ENCODE results near the gene MTUS2.

Gene MTUS2

DNA sequence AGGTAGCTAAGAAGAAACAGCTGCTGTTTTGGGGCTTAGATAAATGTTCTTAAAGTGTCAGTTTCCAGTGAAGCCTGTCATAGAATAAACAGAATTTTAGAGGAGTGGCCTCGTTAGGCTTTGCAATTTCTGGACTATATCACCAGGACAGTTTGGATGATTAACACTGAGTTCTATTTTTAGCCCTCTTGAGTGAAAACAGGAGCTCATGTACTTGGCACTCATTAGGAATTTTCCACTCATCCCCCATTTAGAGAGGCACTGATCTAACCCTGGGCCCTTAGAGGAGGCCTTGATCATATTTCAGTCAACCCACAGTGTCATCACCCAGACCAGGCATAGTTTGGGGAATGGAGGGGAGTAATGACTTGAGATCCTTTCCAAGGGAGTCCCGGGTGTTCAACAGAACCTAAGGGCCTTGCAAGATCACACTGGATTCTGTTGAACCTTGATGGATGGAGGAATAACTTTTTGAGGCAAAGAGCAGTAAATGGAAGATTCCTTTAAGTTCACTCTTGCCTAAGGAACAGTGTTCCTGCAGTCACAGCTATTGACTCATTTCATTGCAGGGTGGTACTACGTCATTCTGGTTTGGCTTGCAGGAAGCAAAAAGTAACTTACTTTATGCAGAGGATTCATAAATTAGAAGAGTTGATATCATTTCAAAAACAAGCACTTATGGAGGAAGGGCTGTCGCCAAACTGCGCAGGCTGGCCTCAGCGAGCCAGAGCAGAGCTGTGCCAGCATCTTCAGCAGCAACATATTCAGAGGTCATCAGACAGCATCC lies 615.2 kb downstream of the MTUS2 start:
- H3K4me3 ChIP-seq (ENCODE audit: low read depth, low read length): peak overlapping the region; percentile 31; the same call in 1 of the 2 replicates
- TF ChIP-seq, protein P1, sequence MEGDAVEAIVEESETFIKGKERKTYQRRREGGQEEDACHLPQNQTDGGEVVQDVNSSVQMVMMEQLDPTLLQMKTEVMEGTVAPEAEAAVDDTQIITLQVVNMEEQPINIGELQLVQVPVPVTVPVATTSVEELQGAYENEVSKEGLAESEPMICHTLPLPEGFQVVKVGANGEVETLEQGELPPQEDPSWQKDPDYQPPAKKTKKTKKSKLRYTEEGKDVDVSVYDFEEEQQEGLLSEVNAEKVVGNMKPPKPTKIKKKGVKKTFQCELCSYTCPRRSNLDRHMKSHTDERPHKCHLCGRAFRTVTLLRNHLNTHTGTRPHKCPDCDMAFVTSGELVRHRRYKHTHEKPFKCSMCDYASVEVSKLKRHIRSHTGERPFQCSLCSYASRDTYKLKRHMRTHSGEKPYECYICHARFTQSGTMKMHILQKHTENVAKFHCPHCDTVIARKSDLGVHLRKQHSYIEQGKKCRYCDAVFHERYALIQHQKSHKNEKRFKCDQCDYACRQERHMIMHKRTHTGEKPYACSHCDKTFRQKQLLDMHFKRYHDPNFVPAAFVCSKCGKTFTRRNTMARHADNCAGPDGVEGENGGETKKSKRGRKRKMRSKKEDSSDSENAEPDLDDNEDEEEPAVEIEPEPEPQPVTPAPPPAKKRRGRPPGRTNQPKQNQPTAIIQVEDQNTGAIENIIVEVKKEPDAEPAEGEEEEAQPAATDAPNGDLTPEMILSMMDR (IDR thresholded peaks at IDR 0.05; ENCODE audit: low read depth, low read length): no peak
- H3K27me3 ChIP-seq: no peaks in the 10 kb centered on the region
- DNase-seq: peak; percentile 46
- H3K4me1 ChIP-seq: peaks cover 19% of the 10 kb centered on the region
- H3K9me3 ChIP-seq: no peaks in the 10 kb centered on the region; the same call in 1 of the 2 replicates
- H3K36me3 ChIP-seq: no peaks in the 10 kb centered on the region

DNA sequence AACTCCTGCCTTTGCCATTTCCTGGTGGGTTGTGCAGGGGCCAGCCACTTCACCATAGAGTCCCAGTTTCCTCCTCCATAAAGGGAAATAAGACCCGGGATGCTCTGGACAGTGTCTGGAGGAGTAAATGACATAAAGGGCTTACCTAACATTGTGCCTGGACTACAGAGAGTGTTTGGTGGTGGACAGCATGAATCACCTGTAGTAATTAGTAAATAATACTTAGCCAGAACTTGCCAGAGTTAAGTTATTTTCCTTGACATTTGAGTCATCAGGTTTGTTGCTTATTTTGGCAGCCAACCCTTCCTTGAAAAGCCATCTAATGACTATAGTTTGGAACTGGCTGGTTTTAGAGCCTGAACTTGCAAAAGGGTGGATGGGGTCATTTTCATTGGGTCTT lies 616.2 kb downstream of the MTUS2 start:
- TF ChIP-seq, protein P1 (IDR thresholded peaks at IDR 0.05; ENCODE audit: low read depth, low read length): no peak
- no peak for DNase-seq
- no peak overlapping the region for H3K4me3 ChIP-seq (ENCODE audit: low read depth, low read length)
- peaks cover 19% of the 10 kb centered on the region for H3K4me1 ChIP-seq
- H3K9me3 ChIP-seq: no peaks in the 10 kb centered on the region; the same call in 1 of the 2 replicates
- no peaks in the 10 kb centered on the region for H3K27me3 ChIP-seq
- no peaks in the 10 kb centered on the region for H3K36me3 ChIP-seq

DNA sequence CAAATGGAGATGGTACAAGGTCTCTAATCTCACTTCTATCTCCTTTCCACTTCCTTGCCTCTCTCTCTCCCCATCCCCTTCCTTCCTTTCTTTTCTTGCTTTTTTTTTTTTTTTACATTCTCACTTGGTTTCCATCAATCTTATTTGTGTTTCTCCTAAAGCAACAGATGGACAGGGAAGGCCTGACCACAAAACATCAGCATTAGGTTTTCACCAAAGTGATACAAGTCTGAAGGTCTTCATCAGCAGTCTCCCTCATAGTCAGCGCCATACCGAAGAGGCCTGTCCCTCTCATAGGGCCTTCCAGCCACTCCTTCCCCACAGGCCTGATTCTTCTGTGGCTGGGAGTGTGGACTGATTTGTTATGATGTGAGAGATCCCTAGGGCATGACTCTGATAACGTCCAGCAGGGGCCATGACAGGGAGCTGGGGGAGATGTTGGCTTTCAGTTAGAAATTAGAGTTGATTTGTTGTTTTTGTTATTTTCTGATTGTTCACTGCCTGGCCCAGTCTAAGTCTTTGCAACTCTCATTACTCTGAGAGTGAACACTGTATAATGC lies 616.7 kb downstream of the MTUS2 start:
- TF ChIP-seq, protein P1 (IDR thresholded peaks at IDR 0.05; ENCODE audit: low read depth, low read length): no peak
- Histone ChIP-seq H3K4me1 (peaks cover 19% of the 10 kb centered on the region), H3K27me3 (no peaks in the 10 kb centered on the region), H3K36me3 (no peaks in the 10 kb centered on the region), H3K9me3 (no peaks in the 10 kb centered on the region; the same call in 1 of the 2 replicates), H3K4me3 (ENCODE audit: low read depth, low read length) (no peak overlapping the region)
- DNase-seq: no peak

DNA sequence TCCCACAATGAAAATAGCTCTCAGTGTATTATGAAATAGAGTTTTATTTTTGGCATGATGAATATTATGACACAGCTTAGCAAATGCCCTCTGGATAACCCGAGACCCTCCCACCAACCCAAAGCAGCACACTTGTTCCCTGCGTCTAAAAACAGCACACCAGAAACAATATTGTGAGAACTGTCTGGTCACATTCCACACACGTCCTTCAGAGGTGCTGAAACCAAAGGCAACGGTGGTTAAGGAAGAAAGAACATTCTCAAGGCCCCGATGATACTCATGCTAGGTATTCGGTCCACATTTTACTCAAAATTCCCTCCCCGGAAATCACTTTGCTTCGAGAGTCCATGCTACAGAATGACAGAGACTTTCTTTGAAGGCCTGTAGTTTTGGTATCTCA lies 618.6 kb downstream of the MTUS2 start:
- H3K4me1 ChIP-seq: peaks cover 19% of the 10 kb centered on the region
- no peak for DNase-seq
- no peaks in the 10 kb centered on the region for H3K9me3 ChIP-seq
- no peak overlapping the region for H3K4me3 ChIP-seq (ENCODE audit: low read depth, low read length)
- H3K27me3 ChIP-seq: no peaks in the 10 kb centered on the region
- no peaks in the 10 kb centered on the region for H3K36me3 ChIP-seq
- TF ChIP-seq, protein P1 (IDR thresholded peaks at IDR 0.05; ENCODE audit: low read depth, low read length): no peak

DNA sequence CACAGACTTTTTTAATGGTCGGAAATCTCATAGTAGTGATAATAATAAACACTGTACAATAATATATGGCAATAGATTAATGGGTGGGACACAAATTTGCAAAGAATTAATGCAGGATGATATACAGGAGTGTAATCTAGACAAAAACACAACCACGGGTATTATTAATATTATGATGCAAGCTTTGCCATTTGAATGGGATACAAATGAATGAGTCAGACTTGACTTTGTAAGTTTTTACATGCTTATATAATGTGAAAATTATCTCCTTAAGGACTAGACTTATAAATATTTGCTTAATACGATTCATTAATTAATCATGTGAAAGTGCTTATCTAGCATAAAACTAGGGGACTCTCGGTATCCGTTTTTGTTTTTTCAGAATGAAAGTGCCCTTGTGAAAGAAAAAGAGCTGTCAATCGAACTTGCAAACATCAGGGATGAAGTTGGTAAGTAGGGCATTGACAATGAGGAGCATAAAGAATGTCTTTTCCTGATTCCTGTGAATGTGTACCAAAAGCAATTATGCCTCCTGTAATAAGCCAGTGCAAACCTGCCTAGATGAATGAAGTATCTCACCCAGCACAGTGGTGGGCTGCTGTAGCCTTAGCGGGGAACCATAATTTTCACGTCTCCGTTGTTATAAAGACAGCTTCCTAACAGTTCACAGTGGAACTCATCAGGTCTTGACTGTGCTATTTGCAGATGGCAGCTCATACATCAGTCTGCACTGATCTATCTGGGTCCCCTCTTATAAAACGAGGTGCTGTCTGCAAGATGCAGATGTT lies 619.7 kb downstream of the MTUS2 start:
- Histone ChIP-seq H3K9me3 (no peaks in the 10 kb centered on the region), H3K4me1 (peaks cover 13% of the 10 kb centered on the region), H3K27me3 (no peaks in the 10 kb centered on the region), H3K4me3 (ENCODE audit: low read depth, low read length) (no peak overlapping the region), H3K36me3 (no peaks in the 10 kb centered on the region)
- TF ChIP-seq, protein P1 (IDR thresholded peaks at IDR 0.05; ENCODE audit: low read depth, low read length): no peak
- DNase-seq: no peak

Measured in BE2C (cell line).